ENCODE data around the gene PLOD2.

- no peak for TF ChIP-seq CTCF (IDR thresholded peaks at IDR 0.05)
- no peak for TF ChIP-seq POLR2A (IDR thresholded peaks at IDR 0.05)
Measured at GRCh38 chr3:146191051-146191450, 30.1 kb upstream of the PLOD2 start.

Data from thyroid gland (tissue), 4 donors.